HepG2 (cell line): ENCODE measurements around the gene WBP1. TPM values are rescaled to one million over a fixed set of nuclear protein-coding genes. Genes with fewer than 3 reads are reported as not detected.

ENCODE experiments used
- ATRX ChIP-seq: sonication (generic); formaldehyde crosslinking; IDR thresholded peaks from 2 replicates; pipeline ENCODE4 v1.4.0; 2020; ENCODE audit warnings: missing genetic modification reagents, borderline replicate concordance
- CHD2 ChIP-seq: IDR thresholded peaks from 2 replicates; pipeline ENCODE4 v1.6.1; 2011; ENCODE audit warnings: low read depth, low read length, improper control_type of control experiment
- CSRNP1 ChIP-seq: sonication (generic); formaldehyde crosslinking; IDR thresholded peaks from 2 replicates; pipeline ENCODE4 v1.8.1; 2023; ENCODE audit warnings: mild to moderate bottlenecking, missing genetic modification reagents
- PCBP2 ChIP-seq: fragments of 200-400 bp; formaldehyde crosslinking; optimal IDR thresholded peaks from 2 replicates; pipeline ENCODE3; 2018; ENCODE audit warnings: low read length, low read depth; ENCODE audit not compliant: poor library complexity, severe bottlenecking
- POLR2A ChIP-seq, 2 experiments: IDR thresholded peaks; 2 replicates each; pipeline ENCODE4 v1.6.1; 2011; ENCODE audit warnings: low read depth in 2 of 2, low read length in 2 of 2, mild to moderate bottlenecking in 1 of 2, moderate library complexity in 1 of 2; ENCODE audit not compliant: insufficient read depth in 1 of 2
- RFX3 ChIP-seq: IDR thresholded peaks from 2 replicates; pipeline ENCODE4 v1.6.1; 2016; ENCODE audit warnings: missing biosample characterization, missing genetic modification reagents
- SIN3A ChIP-seq: IDR thresholded peaks from 2 replicates; pipeline ENCODE4 v1.6.1; 2011; ENCODE audit warnings: low read depth, mild to moderate bottlenecking, control low read depth, low read length, borderline replicate concordance
- TFAP4 ChIP-seq: sonication (generic); IDR thresholded peaks from 2 replicates; pipeline ENCODE4 v1.6.1; 2016; ENCODE audit warnings: low read depth, borderline replicate concordance
- TRAFD1 ChIP-seq: sonication (generic); formaldehyde crosslinking; IDR thresholded peaks from 2 replicates; pipeline ENCODE4 v1.5.1; 2020; ENCODE audit warnings: missing genetic modification reagents, mild to moderate bottlenecking, borderline replicate concordance
- ZBTB37 ChIP-seq: sonication (generic); formaldehyde crosslinking; IDR thresholded peaks from 2 replicates; pipeline ENCODE4 v1.4.0; 2020; ENCODE audit warnings: mild to moderate bottlenecking, missing genetic modification reagents
- ZBTB46 ChIP-seq: sonication (generic); formaldehyde crosslinking; IDR thresholded peaks from 2 replicates; pipeline ENCODE4 v1.4.0; 2020; ENCODE audit warnings: mild to moderate bottlenecking, missing genetic modification reagents, borderline replicate concordance
- ZFP1 ChIP-seq: IDR thresholded peaks from 2 replicates; pipeline ENCODE4 v1.6.1; 2016
- ZNF136 ChIP-seq: sonication (generic); formaldehyde crosslinking; IDR thresholded peaks from 2 replicates; pipeline ENCODE4 v1.8.1; 2022; ENCODE audit warnings: low read depth, mild to moderate bottlenecking, moderate library complexity, missing genetic modification reagents
- ZNF329 ChIP-seq: sonication (generic); formaldehyde crosslinking; IDR thresholded peaks from 2 replicates; pipeline ENCODE4 v1.9.0; 2021; ENCODE audit warnings: low read depth, mild to moderate bottlenecking, missing genetic modification reagents
- ZNF350 ChIP-seq: sonication (generic); formaldehyde crosslinking; IDR thresholded peaks from 2 replicates; pipeline ENCODE4 v1.4.0; 2020; ENCODE audit warnings: mild to moderate bottlenecking, low read depth, missing genetic modification reagents, borderline replicate concordance
- ZNF572 ChIP-seq: sonication (generic); formaldehyde crosslinking; IDR thresholded peaks from 2 replicates; pipeline ENCODE4 v1.5.1; 2020; ENCODE audit warnings: mild to moderate bottlenecking, missing genetic modification reagents
- ZNF674 ChIP-seq: sonication (generic); formaldehyde crosslinking; IDR thresholded peaks from 2 replicates; pipeline ENCODE4 v1.5.0; 2020; ENCODE audit warnings: low read depth, mild to moderate bottlenecking, missing genetic modification reagents
- ZNF740 ChIP-seq: sonication (generic); formaldehyde crosslinking; IDR thresholded peaks from 2 replicates; pipeline ENCODE4 v1.4.0; 2020; ENCODE audit warnings: missing genetic modification reagents
- ZNF788 ChIP-seq: sonication (generic); formaldehyde crosslinking; IDR thresholded peaks from 2 replicates; pipeline ENCODE4 v1.5.0; 2020; ENCODE audit warnings: mild to moderate bottlenecking, missing genetic modification reagents, borderline replicate concordance
- ZNF891 ChIP-seq: sonication (generic); formaldehyde crosslinking; IDR thresholded peaks from 2 replicates; pipeline ENCODE4 v1.5.0; 2020; ENCODE audit warnings: mild to moderate bottlenecking, missing genetic modification reagents
- ZSCAN29 ChIP-seq: sonication (generic); formaldehyde crosslinking; conservative IDR thresholded peaks from 2 replicates; pipeline ENCODE4 v1.4.0; 2020; ENCODE audit warnings: mild to moderate bottlenecking, missing genetic modification reagents
- polyA plus RNA-seq, 8 experiments: library from polyadenylated mRNA; depleted of rRNA in 3 of 8; stranded (reverse) in 7 of 8; unstranded in 1 of 8; fragments of >200 nt; fragmentation: Illumina TruSeq in 4 of 8; extraction: Trizol in 4 of 8; gene quantifications; 2 replicates each; pipeline versions ENCODE4 v1.2.1 to v1.2.3, GENCODE V29; 2011 to 2016; ENCODE audit warnings: low read depth in 4 of 8, missing spikeins in 1 of 8, mixed read lengths in 1 of 8; ENCODE audit not compliant: insufficient read depth in 1 of 8
- total RNA-seq, 5 experiments: library from RNA; depleted of rRNA; stranded (reverse); fragments of >200 nt; fragmentation: Illumina TruSeq; extraction: Trizol; gene quantifications; 2 replicates each; pipeline ENCODE4 v1.2.3, GENCODE V29; 2016; ENCODE audit warnings: low read depth in 1 of 5

Gene WBP1
- total and polyA plus RNA-seq, 2 of the 13 experiments (the other 11 are each of a cell fraction or from before 2014, with no cell fraction given), result 38.8 to 85.7 TPM

GRCh38 chr2:74439803-74440377 is 18.3 kb upstream of the WBP1 start (continued):
- TF ChIP-seq ZBTB37, result peak; percentile 13; the same call in 1 of the 2 replicates
- peak in 1 of 2 experiments; percentile 7; a peak in 1 of 4 replicates for TF ChIP-seq POLR2A (IDR thresholded peaks at IDR 0.05; ENCODE audit: insufficient read depth in 1 of 2, low read depth in 2 of 2, low read length in 2 of 2)
- no peak for TF ChIP-seq CSRNP1 (CRISPR knock-in tag)
- 0 out of 2 replicates have a peak, but pooled peaks have one; percentile 12 for TF ChIP-seq TRAFD1 (CRISPR knock-in tag)
- no peak for TF ChIP-seq ZNF350
- TF ChIP-seq TFAP4, result peak; percentile 91
- 0 out of 2 replicates have a peak, but pooled peaks have one; percentile 19 for TF ChIP-seq ZNF674
- TF ChIP-seq ZBTB46 (CRISPR knock-in tag), result 0 out of 2 replicates have a peak, but pooled peaks have one; percentile 61
- TF ChIP-seq ZNF572 (CRISPR knock-in tag), result peak; percentile 85; the same call in 1 of the 2 replicates
- 0 out of 2 replicates have a peak, but pooled peaks have one; percentile 13 for TF ChIP-seq ZNF329 (CRISPR knock-in tag)
- 0 out of 2 replicates have a peak, but pooled peaks have one; percentile 35 for TF ChIP-seq CHD2
- no peak for TF ChIP-seq ZSCAN29
- TF ChIP-seq ZNF136, result 0 out of 2 replicates have a peak, but pooled peaks have one; percentile 9
- TF ChIP-seq ATRX (CRISPR knock-in tag), result no peak
- TF ChIP-seq SIN3A, result peak; percentile 25; the same call in 1 of the 2 replicates
- TF ChIP-seq ZNF891 (CRISPR knock-in tag), result 0 out of 2 replicates have a peak, but pooled peaks have one; percentile 15
- no peak for TF ChIP-seq ZNF740 (CRISPR knock-in tag)
- TF ChIP-seq ZFP1 (CRISPR knock-in tag), result peak; percentile 23; the same call in 1 of the 2 replicates
- 0 out of 2 replicates have a peak, but pooled peaks have one; percentile 13 for TF ChIP-seq ZNF788 (CRISPR knock-in tag)
- peak; percentile 55 for TF ChIP-seq PCBP2
- TF ChIP-seq RFX3 (CRISPR knock-in tag), result peak; percentile 3; the same call in 1 of the 2 replicates
